GM19467 (cell line): ENCODE data around the gene CSTPP1.
"Not testable (repeated sequence)": the region's sequence is repeated elsewhere in the genome, so short reads cannot be mapped to it uniquely, and the experiment has no call there.

ENCODE experiments used
- ATAC-seq: cut with Tn5 transposase; IDR thresholded peaks from one replicate; pipeline ENCODE4 v1.9.1; 2021; ENCODE audit warnings: mild to moderate bottlenecking, moderate library complexity; ENCODE audit not compliant: unreplicated experiment

CSTPP1 gene

GRCh38 chr11:46984987-46985386 is 48.4 kb downstream of the CSTPP1 start:
- ATAC-seq = no peak

DNA sequence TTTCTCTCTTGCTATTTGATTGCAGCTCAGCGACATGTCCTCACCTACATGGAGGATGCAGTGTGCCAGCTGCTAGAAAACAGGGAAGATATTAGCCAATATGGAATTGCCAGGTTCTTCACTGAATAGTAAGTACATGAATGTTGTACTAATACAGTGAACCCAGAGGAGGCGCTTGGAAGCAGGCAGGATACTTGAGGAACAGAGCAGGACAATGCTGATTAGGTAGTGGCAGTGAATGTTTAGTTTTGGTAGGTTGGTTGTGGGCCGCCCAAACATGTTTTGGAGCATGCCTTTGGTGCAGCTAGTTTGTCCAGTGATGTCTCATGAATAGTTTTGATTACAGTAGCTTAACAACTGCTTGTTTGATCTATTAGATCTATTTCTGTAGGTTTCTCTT is 50.6 kb downstream of the CSTPP1 start:
- ATAC-seq = no peak

DNA sequence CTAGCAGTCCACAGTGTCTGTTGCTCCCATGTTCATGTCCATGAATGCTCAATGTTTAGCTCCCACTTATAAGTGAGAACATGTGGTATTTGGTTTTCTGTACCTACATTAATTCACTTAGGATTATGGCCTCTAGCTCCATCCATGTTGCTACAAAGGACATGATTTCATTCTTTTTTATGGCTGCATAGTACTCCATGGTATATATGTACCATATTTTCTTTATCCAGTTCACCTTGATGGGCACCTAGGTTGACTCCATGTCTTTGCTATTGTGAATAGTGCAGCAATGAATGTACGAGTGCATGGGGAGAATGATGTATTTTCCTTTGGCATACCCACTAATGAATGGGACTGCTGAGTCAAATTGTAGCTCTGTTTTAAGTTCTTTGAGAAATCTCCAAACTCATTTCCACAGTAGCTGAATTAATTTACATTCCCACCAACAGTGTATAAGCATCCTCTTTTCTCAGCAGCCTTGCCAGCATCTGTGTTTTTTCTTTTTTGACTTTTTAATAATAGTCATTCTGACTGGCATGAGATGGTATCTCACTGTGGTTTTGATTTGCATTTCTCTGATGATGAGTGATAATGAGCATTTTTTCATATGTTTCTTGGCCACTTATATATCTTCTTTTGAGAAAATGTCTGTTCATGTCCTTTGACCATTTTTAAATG is 53.4 kb downstream of the CSTPP1 start:
- ATAC-seq = not testable (repeated sequence)

DNA sequence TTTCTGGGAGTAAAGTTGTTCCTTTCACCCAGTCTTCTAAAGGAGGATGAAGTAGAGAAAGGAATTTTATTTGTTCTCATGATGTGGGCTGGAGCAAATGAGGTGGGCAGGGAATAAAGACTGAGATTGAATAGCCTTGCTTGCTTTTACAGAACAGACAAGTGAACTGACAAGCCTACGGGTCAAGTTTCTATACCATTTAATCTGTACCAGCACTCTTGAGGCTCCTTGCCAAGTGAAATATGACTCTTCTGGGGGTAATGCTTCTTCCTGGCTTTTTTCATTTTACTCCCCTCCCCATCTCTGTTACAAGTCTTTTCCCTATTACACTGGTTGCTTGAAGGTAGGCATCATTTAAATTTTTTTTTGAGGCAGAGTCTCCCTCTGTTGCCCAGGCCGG is 54.8 kb downstream of the CSTPP1 start:
- ATAC-seq = no peak

- not testable (repeated sequence) for ATAC-seq
Observed at GRCh38 chr11:46992386-46992785, 55.8 kb downstream of the CSTPP1 start.

DNA sequence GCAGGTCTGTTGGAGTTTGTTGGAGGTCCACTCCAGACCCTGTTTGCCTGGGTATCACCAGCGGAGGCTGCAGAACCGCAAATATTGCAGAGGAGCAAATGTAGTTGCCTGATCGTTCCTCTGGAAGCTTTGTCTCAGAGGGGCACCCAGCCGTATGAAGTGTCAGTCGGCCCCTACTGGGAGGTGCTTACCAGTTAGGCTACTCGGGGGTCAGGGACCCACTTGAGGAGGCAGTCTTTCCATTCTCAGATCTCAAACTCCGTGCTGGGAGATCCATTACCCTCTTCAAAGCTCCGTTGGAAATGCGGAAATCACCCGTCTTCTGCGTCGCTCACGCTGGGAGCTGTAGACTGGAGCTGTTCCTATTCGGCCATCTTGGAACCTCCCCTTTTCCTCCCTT is 61.2 kb downstream of the CSTPP1 start:
- ATAC-seq = not testable (repeated sequence)

- no peak for ATAC-seq
Observed at GRCh38 chr11:46999217-46999616, 62.7 kb downstream of the CSTPP1 start.

GRCh38 chr11:47000033-47000432 is 63.5 kb downstream of the CSTPP1 start:
- no peak for ATAC-seq

- no peak for ATAC-seq
Observed at GRCh38 chr11:47001781-47002181, 65.2 kb downstream of the CSTPP1 start.

DNA sequence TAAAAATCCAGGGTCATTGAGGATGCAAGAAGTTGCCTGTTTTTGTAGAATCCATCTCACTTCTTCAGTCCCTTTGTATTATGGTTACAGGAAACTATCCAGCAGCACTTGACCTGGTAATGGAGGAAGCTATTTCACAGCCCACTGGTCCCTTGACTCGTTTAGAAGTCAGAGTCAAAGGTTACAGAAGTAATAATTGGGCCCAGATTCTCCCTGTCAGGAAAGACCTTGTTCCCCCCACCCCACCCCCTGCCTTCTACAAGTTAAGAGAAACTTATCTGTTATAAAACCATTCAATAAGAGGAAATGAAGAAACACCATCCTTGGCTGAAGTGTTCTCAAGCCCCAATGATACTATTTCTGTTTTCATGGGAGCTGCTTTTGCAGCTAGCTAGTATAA is 65.8 kb downstream of the CSTPP1 start:
- ATAC-seq = no peak

- ATAC-seq = no peak
Observed at GRCh38 chr11:47003180-47003877, 66.8 kb downstream of the CSTPP1 start.

- no peak for ATAC-seq
Observed at GRCh38 chr11:47004595-47005033, 68.1 kb downstream of the CSTPP1 start.

GRCh38 chr11:47005441-47005840 is 68.9 kb downstream of the CSTPP1 start:
- ATAC-seq = no peak

DNA sequence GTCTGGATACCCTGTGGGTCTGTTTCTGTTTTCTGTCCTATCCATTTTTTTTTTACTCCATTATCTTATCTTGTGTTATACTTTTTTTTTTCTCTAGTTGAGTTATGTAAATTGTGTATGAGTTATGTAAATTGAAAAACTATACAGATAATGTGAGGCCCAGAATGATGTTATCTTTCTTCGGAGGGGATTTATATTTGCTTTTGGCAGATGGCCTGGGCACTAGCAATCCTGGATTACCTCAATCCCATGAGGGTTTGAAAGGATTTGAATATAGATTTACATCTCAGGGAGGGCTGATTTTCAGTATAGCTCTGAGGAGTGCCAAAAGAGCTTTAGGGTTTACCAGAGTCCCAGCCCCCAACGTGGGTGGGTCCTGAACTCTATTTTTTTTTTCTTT is 71.0 kb downstream of the CSTPP1 start:
- no peak for ATAC-seq

GRCh38 chr11:47010179-47010578 is 73.6 kb downstream of the CSTPP1 start:
- no peak for ATAC-seq

GRCh38 chr11:47014097-47014496 is 77.5 kb downstream of the CSTPP1 start:
- ATAC-seq = no peak

GRCh38 chr11:47018637-47019036 is 82.1 kb downstream of the CSTPP1 start:
- ATAC-seq = no peak

DNA sequence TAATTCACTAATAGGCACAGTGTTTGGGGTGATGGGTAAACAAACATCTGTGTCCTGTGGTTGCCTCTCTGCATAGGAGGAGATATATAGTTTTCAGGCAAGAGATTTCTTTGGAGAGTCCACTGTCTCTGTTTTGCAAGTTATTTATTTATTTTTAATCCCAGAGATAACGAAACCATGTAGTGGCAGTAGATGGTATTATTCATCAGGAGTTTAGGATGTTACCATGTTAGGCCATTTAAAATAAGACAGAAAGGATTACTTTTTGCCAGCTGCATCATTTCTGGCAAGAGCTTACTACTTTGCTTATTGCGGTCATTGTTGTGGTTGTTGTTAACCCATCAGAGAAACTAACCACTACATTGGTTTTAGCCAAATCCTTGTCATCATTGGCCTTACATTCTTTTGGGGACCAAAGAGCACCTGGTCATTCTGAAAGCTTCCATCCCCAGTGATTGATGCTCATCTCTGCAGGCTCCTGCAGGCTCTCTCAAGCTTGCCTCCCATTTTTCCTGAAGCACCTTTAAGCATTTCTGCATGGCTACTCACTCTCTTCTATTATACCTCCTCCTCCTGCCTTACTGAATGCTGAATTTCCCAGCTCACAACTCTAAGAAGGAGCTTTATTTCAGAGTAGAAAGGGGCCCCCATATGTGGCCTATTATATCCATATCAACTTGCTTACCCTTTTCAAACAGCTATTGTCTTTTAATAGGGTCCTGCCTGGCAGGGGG is 84.4 kb downstream of the CSTPP1 start:
- ATAC-seq = no peak

GRCh38 chr11:47021527-47021818 is 84.9 kb downstream of the CSTPP1 start:
- ATAC-seq = no peak

DNA sequence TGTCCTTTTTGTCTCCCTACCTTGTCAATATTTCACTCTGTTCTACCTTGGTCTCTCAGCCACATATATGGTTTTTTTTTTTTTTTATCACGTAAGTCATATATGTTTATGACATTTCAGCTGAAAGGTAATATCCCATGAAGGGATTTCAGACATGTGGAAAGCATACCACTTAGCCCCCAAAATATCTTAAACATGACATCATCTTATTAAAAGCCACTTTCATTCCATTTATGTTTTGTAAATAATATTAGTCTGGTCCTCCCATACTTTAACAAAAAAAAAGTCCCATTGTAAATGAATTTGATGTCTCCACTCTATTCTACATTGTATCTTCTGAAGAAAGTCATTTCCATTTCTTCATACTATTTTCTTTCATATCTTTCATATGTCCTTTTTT is 85.4 kb downstream of the CSTPP1 start:
- no peak for ATAC-seq

- no peak for ATAC-seq
Observed at GRCh38 chr11:47028195-47029093, 91.9 kb downstream of the CSTPP1 start.
